ENCODE data around the gene MAML2. TPM values are rescaled to one million over a fixed set of nuclear protein-coding genes. Genes with fewer than 3 reads are reported as not detected.

The MAML2 gene
- total RNA-seq, 1 experiment from 2014 or later: 22.7 TPM

GRCh38 chr11:96081561-96081960 is 261.4 kb downstream of the MAML2 start:
- BruUV-seq (replicated peaks): no TSS peak

GRCh38 chr11:96079691-96080090 is 263.3 kb downstream of the MAML2 start:
- CTCF ChIA-PET: no interaction called here

More at GRCh38 chr11:96081561-96081960, 261.4 kb downstream of the MAML2 start:
- CTCF ChIA-PET: no interaction called here
- intact Hi-C loops (cut with micrococcal nuclease; ENCODE audit: unreplicated experiment): no loop called here
- no peaks in the 10 kb centered on the region for H3K27me3 Mint-ChIP-seq (ENCODE audit: unreplicated experiment)
- DNase-seq: no peak
- H3K9me3 Mint-ChIP-seq (ENCODE audit: low read depth, unreplicated experiment): no peaks in the 10 kb centered on the region
- H3K36me3 Mint-ChIP-seq (ENCODE audit: insufficient read depth, unreplicated experiment): no peaks in the 10 kb centered on the region
- H3K27ac Mint-ChIP-seq (ENCODE audit: unreplicated experiment): no peak overlapping the region
- no peak overlapping the region for H3K4me3 Mint-ChIP-seq (ENCODE audit: low read depth, unreplicated experiment)
- peaks cover 2% of the 10 kb centered on the region for H3K4me1 Mint-ChIP-seq (ENCODE audit: low read depth, unreplicated experiment)
- no peak for TF ChIP-seq CTCF (IDR thresholded peaks at IDR 0.05; ENCODE audit: unreplicated experiment)

GRCh38 chr11:96075532-96075959 is 267.4 kb downstream of the MAML2 start:
- BruUV-seq (replicated peaks): no TSS peak
- no peak for DNase-seq
- no peaks in the 10 kb centered on the region for H3K9me3 Mint-ChIP-seq (ENCODE audit: low read depth, unreplicated experiment)
- no peak for TF ChIP-seq CTCF (IDR thresholded peaks at IDR 0.05; ENCODE audit: unreplicated experiment)
- peak overlapping the region; percentile 82 for H3K27ac Mint-ChIP-seq (ENCODE audit: unreplicated experiment)
- H3K27me3 Mint-ChIP-seq (ENCODE audit: unreplicated experiment): no peaks in the 10 kb centered on the region
- H3K4me1 Mint-ChIP-seq (ENCODE audit: low read depth, unreplicated experiment): peaks cover 52% of the 10 kb centered on the region
- intact Hi-C loops (cut with micrococcal nuclease; ENCODE audit: unreplicated experiment): no loop called here
- H3K4me3 Mint-ChIP-seq (ENCODE audit: low read depth, unreplicated experiment): no peak overlapping the region
- CTCF ChIA-PET: interaction anchor here (1.8 kb wide), 1 partner anchor 267 kb away, joined by 7 read pairs; the partner anchor contains the start of gene MAML2
- peaks cover 8% of the 10 kb centered on the region for H3K36me3 Mint-ChIP-seq (ENCODE audit: insufficient read depth, unreplicated experiment)

More at GRCh38 chr11:96079691-96080090, 263.3 kb downstream of the MAML2 start:
- Mint-ChIP-seq H3K9me3 (ENCODE audit: low read depth, unreplicated experiment) (no peaks in the 10 kb centered on the region), H3K27ac (ENCODE audit: unreplicated experiment) (no peak overlapping the region), H3K4me3 (ENCODE audit: low read depth, unreplicated experiment) (no peak overlapping the region), H3K27me3 (ENCODE audit: unreplicated experiment) (no peaks in the 10 kb centered on the region), H3K4me1 (ENCODE audit: low read depth, unreplicated experiment) (peaks cover 20% of the 10 kb centered on the region), H3K36me3 (ENCODE audit: insufficient read depth, unreplicated experiment) (no peaks in the 10 kb centered on the region)
- no TSS peak for BruUV-seq (replicated peaks)
- intact Hi-C loops (cut with micrococcal nuclease; ENCODE audit: unreplicated experiment): no loop called here
- DNase-seq: no peak
- TF ChIP-seq CTCF (IDR thresholded peaks at IDR 0.05; ENCODE audit: unreplicated experiment): no peak

- intact Hi-C loops (cut with micrococcal nuclease; ENCODE audit: unreplicated experiment): no loop called here
- Mint-ChIP-seq H3K36me3 (ENCODE audit: insufficient read depth, unreplicated experiment) (peaks cover 8% of the 10 kb centered on the region), H3K27ac (ENCODE audit: unreplicated experiment) (peak overlapping the region; percentile 82), H3K27me3 (ENCODE audit: unreplicated experiment) (no peaks in the 10 kb centered on the region), H3K9me3 (ENCODE audit: low read depth, unreplicated experiment) (no peaks in the 10 kb centered on the region), H3K4me3 (ENCODE audit: low read depth, unreplicated experiment) (peak overlapping the region; percentile 7), H3K4me1 (ENCODE audit: low read depth, unreplicated experiment) (peaks cover 52% of the 10 kb centered on the region)
- DNase-seq: no peak
- CTCF ChIA-PET: interaction anchor here (1.8 kb wide), 1 partner anchor 268 kb away, joined by 7 read pairs; the partner anchor contains the start of gene MAML2
- no TSS peak for BruUV-seq (replicated peaks)
- no peak for TF ChIP-seq CTCF (IDR thresholded peaks at IDR 0.05; ENCODE audit: unreplicated experiment)
Measured at GRCh38 chr11:96074551-96075310, 268.3 kb downstream of the MAML2 start.

Measured in Calu3 (cell line).